Stomach (tissue), 9 donors: Measurements from ENCODE around the gene LAMTOR2. TPM values are rescaled to one million over a fixed set of nuclear protein-coding genes. Genes with fewer than 3 reads are reported as not detected.
"Not testable (repeated sequence)": the region's sequence is repeated elsewhere in the genome, so short reads cannot be mapped to it uniquely, and the experiment has no call there.

Source experiments
- DNase-seq, 2 donors: peaks; one replicate each; pipeline versions ENCODE4 v3.0.0 to v3.0.0-alpha.2; 2013 to 2019
- H3K27ac ChIP-seq, 5 donors: fragments of 200-600 bp in 4 of 5; sonication (generic) in 4 of 5; one replicate each; pipeline ENCODE4 v1.5.1; 2013 to 2019; ENCODE audit warnings: mild to moderate bottlenecking in 1 of 5, moderate library complexity in 1 of 5
- H3K27me3 ChIP-seq, 3 donors: fragments of 200-600 bp; sonication (generic); one replicate each; pipeline ENCODE4 v1.5.1; 2017 to 2019; ENCODE audit warnings: mixed run types in 1 of 3
- H3K36me3 ChIP-seq, 4 donors: fragments of 200-600 bp; sonication (generic); 1 replicate in 3 of 4; 2 replicates in 1 of 4; pipeline ENCODE4 v1.5.1; 2016 to 2019
- H3K4me1 ChIP-seq, 4 donors: fragments of 200-600 bp; sonication (generic); one replicate each; pipeline ENCODE4 v1.5.1; 2016 to 2019
- H3K4me3 ChIP-seq, 4 donors: fragments of 200-600 bp; sonication (generic) in 3 of 4; one replicate each; pipeline ENCODE4 v1.5.1; 2016 to 2019; ENCODE audit warnings: mild to moderate bottlenecking in 1 of 4
- H3K9me3 ChIP-seq, 4 donors: fragments of 200-600 bp; sonication (generic); one replicate each; pipeline ENCODE4 v1.5.1; 2016 to 2019
- CTCF ChIP-seq, 7 experiments: fragments of 450-650 bp in 4 of 7; fragments of 200-600 bp in 3 of 7; sonication (generic) in 3 of 7; IDR thresholded peaks; one replicate each; pipeline ENCODE4 v1.5.1; 2016 to 2019; ENCODE audit warnings: antibody characterized with exemption in 7 of 7, control low read depth in 2 of 7, mild to moderate bottlenecking in 1 of 7
- EP300 ChIP-seq: sonication (generic); formaldehyde crosslinking; IDR thresholded peaks from one replicate; pipeline ENCODE4 v1.6.1; 2017; ENCODE audit warnings: antibody characterized with exemption
- POLR2A ChIP-seq, 4 donors: fragments of 450-650 bp; IDR thresholded peaks; one replicate each; pipeline ENCODE4 v1.6.1; 2016; ENCODE audit warnings: antibody characterized with exemption in 4 of 4, control low read depth in 2 of 4, mild to moderate bottlenecking in 1 of 4, moderate library complexity in 1 of 4
- POLR2AphosphoS5 ChIP-seq, 3 donors: sonication (generic); formaldehyde crosslinking; IDR thresholded peaks; one replicate each; pipeline ENCODE4 v1.6.1; 2016; ENCODE audit warnings: antibody characterized with exemption in 3 of 3
- WGBS, 5 donors: extraction: QIAGEN DNeasy Blood & Tissue Kit in 3 of 5; methylation state at CpG; one replicate each; pipeline versions ENCODE4 v1.1.5 to v1.1.7; 2013 to 2018; 5-methylcytosine and 5-hydroxymethylcytosine counted together
- intact Hi-C: fragments of 100-400 bp; cut with DNase I; formaldehyde crosslinking; loops from one replicate; pipeline ENCODE4 v1.15.1; 2023; ENCODE audit warnings: low total_unique reads
- polyA plus RNA-seq, 3 donors: library from polyadenylated mRNA; stranded (reverse); fragments of 200-250 nt; gene quantifications; one replicate each; pipeline ENCODE4 v1.2.3, GENCODE V29; 2013
- total RNA-seq, 5 donors: library from RNA; depleted of rRNA; stranded (reverse); fragments of >200 nt; gene quantifications; one replicate each; pipeline versions ENCODE4 v1.1.0 to v1.2.3, GENCODE V29; 2014 to 2016
- donor health status: healthy with polysubstance abuse.
- donor health status: Bipolar disorder and iron deficiency.
- donor health status: healthy.

LAMTOR2 gene
- total and polyA plus RNA-seq, 8 donors = 7.0 to 170 (median 40.6) TPM; not detected in 1

GRCh38 chr1:156026588-156026987, 28.0 kb upstream of the LAMTOR2 start:
- TF ChIP-seq POLR2AphosphoS5 (IDR thresholded peaks at IDR 0.05) = no peak
- TF ChIP-seq EP300 = no peak
- no peak for TF ChIP-seq CTCF (IDR thresholded peaks at IDR 0.05)
- TF ChIP-seq POLR2A (IDR thresholded peaks at IDR 0.05) = no peak
- H3K4me1 ChIP-seq = peaks cover 0 to 7% (median 2%) of the 10 kb centered on the region in 4 donors
- no peak overlapping the region for H3K27ac ChIP-seq
- WGBS, 5 donors = 83 to 92% (median 86%) methylated on average over 4 of the region's 4 CpGs
- no peaks in the 10 kb centered on the region for H3K9me3 ChIP-seq
- no peaks in the 10 kb centered on the region for H3K27me3 ChIP-seq
- H3K4me3 ChIP-seq = no peak overlapping the region
- H3K36me3 ChIP-seq = no peaks in the 10 kb centered on the region
- intact Hi-C loops = no loop called here
- no peak for DNase-seq

GRCh38 chr1:156033011-156033410, 21.6 kb upstream of the LAMTOR2 start:
- H3K4me3 ChIP-seq = no peak overlapping the region
- no peaks in the 10 kb centered on the region for H3K27me3 ChIP-seq
- TF ChIP-seq POLR2AphosphoS5 (IDR thresholded peaks at IDR 0.05) = no peak
- TF ChIP-seq POLR2A (IDR thresholded peaks at IDR 0.05) = no peak
- no peak for TF ChIP-seq CTCF (IDR thresholded peaks at IDR 0.05)
- no peak for TF ChIP-seq EP300
- WGBS, 5 donors = 52 to 73% (median 61%) methylated on average over 6 of the region's 6 CpGs
- H3K27ac ChIP-seq = no peak overlapping the region
- DNase-seq = no peak
- peaks cover 11 to 26% (median 22%) of the 10 kb centered on the region in 4 donors for H3K36me3 ChIP-seq
- no peaks in the 10 kb centered on the region for H3K9me3 ChIP-seq
- intact Hi-C loops = no loop called here
- H3K4me1 ChIP-seq = peaks cover 0 to 4% (median 0%) of the 10 kb centered on the region in 4 donors

GRCh38 chr1:156034991-156035390, 19.6 kb upstream of the LAMTOR2 start:
- DNase-seq, H3K27ac ChIP-seq, intact Hi-C loops, H3K4me1 ChIP-seq, H3K4me3 ChIP-seq, H3K27me3 ChIP-seq, H3K9me3 ChIP-seq: not testable (repeated sequence)
- H3K36me3 ChIP-seq = peaks cover 15 to 44% (median 42%) of the 10 kb centered on the region in 4 donors
- WGBS, 5 donors = 92 to 95% (median 93%) methylated on average over 4 of the region's 4 CpGs

GRCh38 chr1:156042828-156043227, 11.8 kb upstream of the LAMTOR2 start:
- Histone ChIP-seq H3K9me3 (no peaks in the 10 kb centered on the region), H3K4me3 (no peak overlapping the region), H3K27ac (no peak overlapping the region), H3K36me3 (peaks cover 14 to 95% (median 83%) of the 10 kb centered on the region in 4 donors), H3K4me1 (no peaks in the 10 kb centered on the region), H3K27me3 (no peaks in the 10 kb centered on the region)
- TF ChIP-seq CTCF (IDR thresholded peaks at IDR 0.05) (no peak), EP300 (no peak), POLR2AphosphoS5 (IDR thresholded peaks at IDR 0.05) (no peak), POLR2A (IDR thresholded peaks at IDR 0.05) (no peak)
- 89 to 97% (median 93%) methylated on average over 3 of the region's 3 CpGs for WGBS, 5 donors
- intact Hi-C loops = no loop called here
- no peak for DNase-seq

GRCh38 chr1:156045076-156045475, 9.5 kb upstream of the LAMTOR2 start:
- no peak for DNase-seq
- TF ChIP-seq POLR2A (IDR thresholded peaks at IDR 0.05) = no peak
- no peak for TF ChIP-seq POLR2AphosphoS5 (IDR thresholded peaks at IDR 0.05)
- no peak for TF ChIP-seq CTCF (IDR thresholded peaks at IDR 0.05)
- TF ChIP-seq EP300 = no peak
- H3K4me3 ChIP-seq = no peak overlapping the region
- H3K27me3 ChIP-seq = no peaks in the 10 kb centered on the region
- 75 to 84% (median 81%) methylated on average over 4 of the region's 4 CpGs for WGBS, 5 donors
- intact Hi-C loops = no loop called here
- H3K9me3 ChIP-seq = no peaks in the 10 kb centered on the region
- H3K36me3 ChIP-seq = peaks cover 15 to 95% (median 84%) of the 10 kb centered on the region in 4 donors
- no peaks in the 10 kb centered on the region for H3K4me1 ChIP-seq
- no peak overlapping the region for H3K27ac ChIP-seq
